HG03159 (cell line): ENCODE results near the gene THBS1.

Source experiments
- ATAC-seq: cut with Tn5 transposase; IDR thresholded peaks from one replicate; pipeline ENCODE4 v1.9.1; 2021; ENCODE audit warnings: mild to moderate bottlenecking, moderate library complexity; ENCODE audit not compliant: unreplicated experiment

The THBS1 gene

GRCh38 chr15:39573844-39574243 is 7.0 kb upstream of the THBS1 start:
- no peak for ATAC-seq

- ATAC-seq = no peak
Observed at GRCh38 chr15:39574427-39574826, 6.5 kb upstream of the THBS1 start.

- ATAC-seq = no peak
Observed at GRCh38 chr15:39575180-39575579, 5.7 kb upstream of the THBS1 start.

- ATAC-seq = no peak
Observed at GRCh38 chr15:39578851-39579486, 1.9 kb upstream of the THBS1 start.

- ATAC-seq = no peak
Observed at GRCh38 chr15:39579487-39580116, 1.3 kb upstream of the THBS1 start.

- ATAC-seq = peak; percentile 89
Observed at GRCh38 chr15:39580117-39580484, 778 bp upstream of the THBS1 start.

GRCh38 chr15:39581242-39581792 is 438 bp downstream of the THBS1 start:
- no peak for ATAC-seq

GRCh38 chr15:39581793-39582285 is 960 bp downstream of the THBS1 start:
- no peak for ATAC-seq

- no peak for ATAC-seq
Observed at GRCh38 chr15:39582286-39582976, 1.6 kb downstream of the THBS1 start.

- ATAC-seq = no peak
Observed at GRCh38 chr15:39582977-39583595, 2.2 kb downstream of the THBS1 start.

- ATAC-seq = no peak
Observed at GRCh38 chr15:39583596-39584265, 2.9 kb downstream of the THBS1 start.

- no peak for ATAC-seq
Observed at GRCh38 chr15:39584266-39584659, 3.4 kb downstream of the THBS1 start.

- ATAC-seq = no peak
Observed at GRCh38 chr15:39584662-39585388, 3.9 kb downstream of the THBS1 start.

GRCh38 chr15:39585389-39585841 is 4.5 kb downstream of the THBS1 start:
- no peak for ATAC-seq

- ATAC-seq = no peak
Observed at GRCh38 chr15:39585871-39586301, 5.0 kb downstream of the THBS1 start.

- ATAC-seq = no peak
Observed at GRCh38 chr15:39586387-39587095, 5.7 kb downstream of the THBS1 start.

- no peak for ATAC-seq
Observed at GRCh38 chr15:39587096-39587721, 6.3 kb downstream of the THBS1 start.

- ATAC-seq = no peak
Observed at GRCh38 chr15:39587731-39588530, 7.1 kb downstream of the THBS1 start.
